Neural progenitor cell (in vitro differentiated cells): ENCODE data around the gene RAX2.

ENCODE experiments used
- EZH2 ChIP-seq: fragments of 200-600 bp; sonication (generic); IDR thresholded peaks from 2 replicates; pipeline ENCODE4 v1.6.1; 2017; ENCODE audit warnings: antibody characterized with exemption, mild to moderate bottlenecking, moderate library complexity
- EZH2phosphoT487 ChIP-seq: fragments of 200-600 bp; sonication (generic); IDR thresholded peaks from 2 replicates; pipeline ENCODE4 v1.6.1; 2017; ENCODE audit warnings: antibody characterized with exemption
- TF ChIP-seq, protein P1 (sequence below): fragments of 200-600 bp; sonication (generic); IDR thresholded peaks from 2 replicates; pipeline ENCODE4 v1.5.1; 2017; ENCODE audit warnings: antibody characterized with exemption, mild to moderate bottlenecking

- TF ChIP-seq, protein P1, sequence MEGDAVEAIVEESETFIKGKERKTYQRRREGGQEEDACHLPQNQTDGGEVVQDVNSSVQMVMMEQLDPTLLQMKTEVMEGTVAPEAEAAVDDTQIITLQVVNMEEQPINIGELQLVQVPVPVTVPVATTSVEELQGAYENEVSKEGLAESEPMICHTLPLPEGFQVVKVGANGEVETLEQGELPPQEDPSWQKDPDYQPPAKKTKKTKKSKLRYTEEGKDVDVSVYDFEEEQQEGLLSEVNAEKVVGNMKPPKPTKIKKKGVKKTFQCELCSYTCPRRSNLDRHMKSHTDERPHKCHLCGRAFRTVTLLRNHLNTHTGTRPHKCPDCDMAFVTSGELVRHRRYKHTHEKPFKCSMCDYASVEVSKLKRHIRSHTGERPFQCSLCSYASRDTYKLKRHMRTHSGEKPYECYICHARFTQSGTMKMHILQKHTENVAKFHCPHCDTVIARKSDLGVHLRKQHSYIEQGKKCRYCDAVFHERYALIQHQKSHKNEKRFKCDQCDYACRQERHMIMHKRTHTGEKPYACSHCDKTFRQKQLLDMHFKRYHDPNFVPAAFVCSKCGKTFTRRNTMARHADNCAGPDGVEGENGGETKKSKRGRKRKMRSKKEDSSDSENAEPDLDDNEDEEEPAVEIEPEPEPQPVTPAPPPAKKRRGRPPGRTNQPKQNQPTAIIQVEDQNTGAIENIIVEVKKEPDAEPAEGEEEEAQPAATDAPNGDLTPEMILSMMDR, result no peak
- no peak for TF ChIP-seq EZH2
- no peak for TF ChIP-seq EZH2phosphoT487
These were observed 42.6 kb upstream of the RAX2 start for GRCh38 chr19:3814648-3815047.
